Mesenchymal stem cell (in vitro differentiated cells and primary cell): Measurements from ENCODE around the gene QKI.

Experiments
- DNase-seq: peaks from one replicate; pipeline ENCODE4 v3.0.0-alpha.2; 2013
- H2AFZ ChIP-seq: one replicate; pipeline ENCODE4 v1.6.1; 2013; ENCODE audit warnings: low read depth, mild to moderate bottlenecking, control low read depth, inconsistent platforms, low read length, moderate library complexity
- H2AK5ac ChIP-seq: 2 replicates; pipeline ENCODE4 v1.6.1; 2013; ENCODE audit warnings: low read length, moderate library complexity, mild to moderate bottlenecking, inconsistent platforms; ENCODE audit not compliant: severe bottlenecking
- H2BK120ac ChIP-seq: one replicate; pipeline ENCODE4 v1.6.1; 2013; ENCODE audit warnings: low read depth, mild to moderate bottlenecking, inconsistent platforms, low read length, moderate library complexity
- H2BK12ac ChIP-seq, 2 experiments: one replicate each; pipeline ENCODE4 v1.6.1; 2013; ENCODE audit warnings: inconsistent platforms in 2 of 2, low read length in 2 of 2, mild to moderate bottlenecking in 2 of 2, moderate library complexity in 2 of 2, control low read depth in 1 of 2
- H2BK15ac ChIP-seq: one replicate; pipeline ENCODE4 v1.6.1; 2013; ENCODE audit warnings: mild to moderate bottlenecking, low read depth, inconsistent platforms; ENCODE audit not compliant: poor library complexity, severe bottlenecking
- H2BK5ac ChIP-seq: 2 replicates; pipeline ENCODE4 v1.6.1; 2013; ENCODE audit warnings: low read depth, mild to moderate bottlenecking, low read length, control low read depth, inconsistent platforms; ENCODE audit not compliant: poor library complexity, severe bottlenecking
- H3K14ac ChIP-seq, 2 experiments: one replicate each; pipeline ENCODE4 v1.6.1; 2013; ENCODE audit warnings: inconsistent platforms in 2 of 2, low read length in 2 of 2, control low read depth in 1 of 2, mild to moderate bottlenecking in 1 of 2, moderate library complexity in 1 of 2
- H3K18ac ChIP-seq, 2 experiments: one replicate each; pipeline ENCODE4 v1.6.1; 2013; ENCODE audit warnings: inconsistent platforms in 2 of 2, low read length in 2 of 2, control low read depth in 1 of 2, low read depth in 1 of 2, mild to moderate bottlenecking in 1 of 2
- H3K23ac ChIP-seq, 2 experiments: one replicate each; pipeline ENCODE4 v1.6.1; 2013; ENCODE audit warnings: inconsistent platforms in 2 of 2, low read length in 2 of 2, mild to moderate bottlenecking in 2 of 2, moderate library complexity in 2 of 2, control low read depth in 1 of 2
- H3K27ac ChIP-seq: 2 replicates; pipeline ENCODE4 v1.5.1; 2013; ENCODE audit warnings: mild to moderate bottlenecking, moderate library complexity, low read length, control low read depth, inconsistent platforms; ENCODE audit not compliant: poor library complexity, severe bottlenecking
- H3K27me3 ChIP-seq, 2 experiments: 2 replicates each; pipeline versions ENCODE4 v1.6.1 to v1.7.0; 2013; ENCODE audit warnings: low read length in 2 of 2, mild to moderate bottlenecking in 2 of 2, moderate library complexity in 2 of 2, control low read depth in 1 of 2, inconsistent platforms in 1 of 2; ENCODE audit not compliant: control insufficient read depth in 1 of 2, insufficient read depth in 1 of 2
- H3K36me3 ChIP-seq, 2 experiments: 2 replicates each; pipeline versions ENCODE4 v1.6.1 to v1.7.0; 2013; ENCODE audit warnings: low read length in 2 of 2, control low read depth in 1 of 2, inconsistent platforms in 1 of 2, low read depth in 1 of 2, mild to moderate bottlenecking in 1 of 2; ENCODE audit not compliant: insufficient read depth in 2 of 2, control insufficient read depth in 1 of 2
- H3K4ac ChIP-seq, 2 experiments: one replicate each; pipeline ENCODE4 v1.6.1; 2013; ENCODE audit warnings: inconsistent platforms in 2 of 2, low read length in 2 of 2, mild to moderate bottlenecking in 2 of 2, moderate library complexity in 2 of 2, control low read depth in 1 of 2, low read depth in 1 of 2
- H3K4me1 ChIP-seq: 2 replicates; pipeline ENCODE4 v1.6.1; 2013; ENCODE audit warnings: low read depth, low read length, control low read depth; ENCODE audit not compliant: control insufficient read depth, insufficient read depth
- H3K4me2 ChIP-seq: 2 replicates; pipeline ENCODE4 v1.6.1; 2013; ENCODE audit warnings: low read length, mild to moderate bottlenecking, inconsistent platforms; ENCODE audit not compliant: poor library complexity, severe bottlenecking
- H3K4me3 ChIP-seq, 2 experiments: 2 replicates each; pipeline versions ENCODE4 v1.5.1 to v1.7.0; 2013; ENCODE audit warnings: low read length in 2 of 2, mild to moderate bottlenecking in 2 of 2, control low read depth in 1 of 2, low read depth in 1 of 2; ENCODE audit not compliant: insufficient read depth in 1 of 2
- H3K79me1 ChIP-seq: replicated peaks from 2 replicates; pipeline ENCODE4 v1.6.1; 2013; ENCODE audit warnings: mild to moderate bottlenecking, control low read depth, low read length, inconsistent platforms; ENCODE audit not compliant: poor library complexity, severe bottlenecking
- H3K9ac ChIP-seq: 2 replicates; pipeline ENCODE4 v1.7.0; 2013; ENCODE audit warnings: mild to moderate bottlenecking, low read length, moderate library complexity
- H3K9me3 ChIP-seq: 2 replicates; pipeline ENCODE4 v1.7.0; 2013; ENCODE audit warnings: mild to moderate bottlenecking, low read length; ENCODE audit not compliant: control insufficient read depth
- H4K8ac ChIP-seq: one replicate; pipeline ENCODE4 v1.6.1; 2013; ENCODE audit warnings: inconsistent platforms, mild to moderate bottlenecking, low read length, moderate library complexity
- H4K91ac ChIP-seq: one replicate; pipeline ENCODE4 v1.6.1; 2013; ENCODE audit warnings: mild to moderate bottlenecking, low read length, inconsistent platforms
- WGBS: methylation state at CpG from one replicate; pipeline ENCODE4 v1.1.7; 2013; ENCODE audit warnings: mixed read lengths; 5-methylcytosine and 5-hydroxymethylcytosine counted together

QKI gene

GRCh38 chr6:163423696-163424095 lies 9.2 kb downstream of the QKI start:
- H3K14ac ChIP-seq, result no peak overlapping the region
- no peak overlapping the region for H2BK12ac ChIP-seq
- no peak overlapping the region for H3K27ac ChIP-seq
- H2AK5ac ChIP-seq, result no peak overlapping the region
- no peak overlapping the region for H3K4me2 ChIP-seq
- DNase-seq, result no peak
- no peak overlapping the region for H2AFZ ChIP-seq
- no peaks in the 10 kb centered on the region for H3K36me3 ChIP-seq
- H2BK5ac ChIP-seq, result no peak overlapping the region
- no peaks in the 10 kb centered on the region for H3K79me1 ChIP-seq
- H4K91ac ChIP-seq, result no peak overlapping the region
- no peak overlapping the region for H3K23ac ChIP-seq
- no peak overlapping the region for H2BK120ac ChIP-seq
- H3K4me3 ChIP-seq, result no peak overlapping the region
- no peak overlapping the region for H3K9ac ChIP-seq
- WGBS, result 100% methylated on average over 2 of the region's 2 CpGs
- peaks cover 6% of the 10 kb centered on the region for H3K4me1 ChIP-seq
- H2BK15ac ChIP-seq, result no peak overlapping the region
- no peak overlapping the region for H3K18ac ChIP-seq
- H3K9me3 ChIP-seq, result no peaks in the 10 kb centered on the region
- no peak overlapping the region for H4K8ac ChIP-seq
- H3K4ac ChIP-seq, result no peak overlapping the region
- no peaks in the 10 kb centered on the region for H3K27me3 ChIP-seq

- Histone ChIP-seq H3K4me1 (peaks cover 6% of the 10 kb centered on the region), H3K27me3 (no peaks in the 10 kb centered on the region), H2BK5ac (no peak overlapping the region), H3K27ac (no peak overlapping the region), H3K9me3 (no peaks in the 10 kb centered on the region), H3K79me1 (no peaks in the 10 kb centered on the region), H3K9ac (peak overlapping the region; percentile 52), H3K23ac (no peak overlapping the region), H3K4ac (no peak overlapping the region), H3K4me3 (no peak overlapping the region), H3K36me3 (no peaks in the 10 kb centered on the region), H2AK5ac (no peak overlapping the region), H4K8ac (no peak overlapping the region), H2BK120ac (no peak overlapping the region), H3K18ac (no peak overlapping the region), H2BK12ac (no peak overlapping the region), H2AFZ (no peak overlapping the region), H3K14ac (no peak overlapping the region), H2BK15ac (no peak overlapping the region), H3K4me2 (no peak overlapping the region), H4K91ac (no peak overlapping the region)
- WGBS, result 87% methylated on average over 5 of the region's 6 CpGs
- peak; percentile 86 for DNase-seq
Measured at GRCh38 chr6:163427498-163428254, 13.2 kb downstream of the QKI start.

GRCh38 chr6:163428373-163428772 lies 13.9 kb downstream of the QKI start:
- no CpG with 5 or more reads among the region's 2 CpGs for WGBS
- H4K91ac ChIP-seq, result no peak overlapping the region
- no peak overlapping the region for H2BK15ac ChIP-seq
- no peak overlapping the region for H4K8ac ChIP-seq
- no peak overlapping the region for H2AK5ac ChIP-seq
- H3K4me1 ChIP-seq, result peaks cover 1% of the 10 kb centered on the region
- H2BK12ac ChIP-seq, result no peak overlapping the region
- H2AFZ ChIP-seq, result no peak overlapping the region
- no peak overlapping the region for H3K14ac ChIP-seq
- H3K4ac ChIP-seq, result no peak overlapping the region
- H3K79me1 ChIP-seq, result no peaks in the 10 kb centered on the region
- no peaks in the 10 kb centered on the region for H3K9me3 ChIP-seq
- H3K4me3 ChIP-seq, result no peak overlapping the region
- no peak overlapping the region for H2BK120ac ChIP-seq
- no peaks in the 10 kb centered on the region for H3K27me3 ChIP-seq
- no peaks in the 10 kb centered on the region for H3K36me3 ChIP-seq
- H3K9ac ChIP-seq, result peak overlapping the region; percentile 52
- no peak overlapping the region for H3K18ac ChIP-seq
- no peak overlapping the region for H3K27ac ChIP-seq
- no peak overlapping the region for H2BK5ac ChIP-seq
- DNase-seq, result no peak
- no peak overlapping the region for H3K4me2 ChIP-seq
- no peak overlapping the region for H3K23ac ChIP-seq

- Histone ChIP-seq H3K27me3 (no peaks in the 10 kb centered on the region), H2BK5ac (no peak overlapping the region), H4K91ac (no peak overlapping the region), H2AFZ (no peak overlapping the region), H4K8ac (no peak overlapping the region), H3K27ac (no peak overlapping the region), H3K9me3 (no peaks in the 10 kb centered on the region), H3K18ac (no peak overlapping the region), H3K23ac (no peak overlapping the region), H3K79me1 (no peaks in the 10 kb centered on the region), H3K4me2 (no peak overlapping the region), H3K36me3 (no peaks in the 10 kb centered on the region), H3K4me1 (peaks cover 1% of the 10 kb centered on the region), H2AK5ac (no peak overlapping the region), H2BK120ac (no peak overlapping the region), H3K4me3 (no peak overlapping the region), H3K9ac (no peak overlapping the region), H2BK15ac (no peak overlapping the region), H3K14ac (no peak overlapping the region), H2BK12ac (no peak overlapping the region), H3K4ac (no peak overlapping the region)
- no CpG with 5 or more reads among the region's 2 CpGs for WGBS
- DNase-seq, result no peak
Measured at GRCh38 chr6:163429858-163430448, 15.4 kb downstream of the QKI start.
